NT2/D1 (cell line): ENCODE measurements around the gene TENM4.

Experiments used
- SUZ12 ChIP-seq: IDR thresholded peaks from 2 replicates; pipeline ENCODE4 v1.6.1; 2011; ENCODE audit not compliant: insufficient read length, insufficient read depth; ENCODE audit errors: extremely low read depth
- ZNF274 ChIP-seq: IDR thresholded peaks from 2 replicates; pipeline ENCODE4 v1.6.1; 2011; ENCODE audit warnings: mild to moderate bottlenecking, low read depth, low read length

- TF ChIP-seq SUZ12: no peak
- no peak for TF ChIP-seq ZNF274
These were observed 656.3 kb downstream of the TENM4 start for GRCh38 chr11:78784321-78785061.
